H9 (cell line): Measurements from ENCODE around the gene TERT. TPM values are rescaled to one million over a fixed set of nuclear protein-coding genes. Genes with fewer than 3 reads are reported as not detected.

ENCODE experiments used
- DNase-seq: peaks from one replicate; pipeline ENCODE4 v3.0.0-alpha.2; 2017
- H2AFZ ChIP-seq: one replicate; pipeline ENCODE4 v1.6.1; 2013; ENCODE audit warnings: mild to moderate bottlenecking, low read length, control low read depth, moderate library complexity
- H2AK5ac ChIP-seq: 2 replicates; pipeline ENCODE4 v1.6.1; 2013; ENCODE audit warnings: low read length, control low read depth, mixed read lengths; ENCODE audit not compliant: insufficient read length
- H2BK120ac ChIP-seq: one replicate; pipeline ENCODE4 v1.6.1; 2013; ENCODE audit warnings: low read depth, mild to moderate bottlenecking, low read length, control low read depth, inconsistent platforms; ENCODE audit not compliant: poor library complexity, severe bottlenecking
- H2BK12ac ChIP-seq: 2 replicates; pipeline ENCODE4 v1.6.1; 2013; ENCODE audit warnings: low read length, control low read depth, mixed read lengths, low read depth; ENCODE audit not compliant: insufficient read length
- H2BK15ac ChIP-seq: 2 replicates; pipeline ENCODE4 v1.6.1; 2013; ENCODE audit warnings: low read depth, low read length, control low read depth
- H2BK20ac ChIP-seq: one replicate; pipeline ENCODE4 v1.6.1; 2013; ENCODE audit warnings: low read depth, mild to moderate bottlenecking, low read length, control low read depth, inconsistent platforms; ENCODE audit not compliant: poor library complexity, severe bottlenecking
- H2BK5ac ChIP-seq: 2 replicates; pipeline ENCODE4 v1.6.1; 2013; ENCODE audit warnings: low read length, control low read depth, mixed read lengths; ENCODE audit not compliant: insufficient read length
- H3K14ac ChIP-seq: 2 replicates; pipeline ENCODE4 v1.6.1; 2013; ENCODE audit warnings: low read length, control low read depth; ENCODE audit not compliant: insufficient read depth
- H3K18ac ChIP-seq: 2 replicates; pipeline ENCODE4 v1.6.1; 2013; ENCODE audit warnings: low read depth, mild to moderate bottlenecking, mixed read lengths, low read length, control low read depth; ENCODE audit not compliant: insufficient read length
- H3K23ac ChIP-seq: 2 replicates; pipeline ENCODE4 v1.6.1; 2013; ENCODE audit warnings: low read length, control low read depth, mixed read lengths, low read depth; ENCODE audit not compliant: insufficient read length
- H3K23me2 ChIP-seq: 2 replicates; pipeline ENCODE4 v1.6.1; 2013; ENCODE audit warnings: low read depth, mild to moderate bottlenecking, mixed read lengths, low read length, control low read depth; ENCODE audit not compliant: insufficient read length, poor library complexity, severe bottlenecking
- H3K27ac ChIP-seq: 2 replicates; pipeline ENCODE4 v1.5.1; 2013; ENCODE audit warnings: low read length, control low read depth, mixed read lengths, low read depth; ENCODE audit not compliant: insufficient read length
- H3K27me3 ChIP-seq: 2 replicates; pipeline ENCODE4 v1.6.1; 2013; ENCODE audit warnings: low read length, control low read depth, inconsistent platforms; ENCODE audit not compliant: insufficient read depth
- H3K4ac ChIP-seq: 2 replicates; pipeline ENCODE4 v1.6.1; 2013; ENCODE audit warnings: low read depth, mild to moderate bottlenecking, control low read depth, inconsistent platforms, low read length, moderate library complexity
- H3K4me1 ChIP-seq: 2 replicates; pipeline ENCODE4 v1.6.1; 2013; ENCODE audit warnings: low read length, control low read depth, inconsistent platforms; ENCODE audit not compliant: insufficient read depth
- H3K4me2 ChIP-seq: 2 replicates; pipeline ENCODE4 v1.6.1; 2013; ENCODE audit warnings: low read length, control low read depth, mixed read lengths; ENCODE audit not compliant: insufficient read length, insufficient read depth
- H3K56ac ChIP-seq: 2 replicates; pipeline ENCODE4 v1.6.1; 2013; ENCODE audit warnings: low read depth, mild to moderate bottlenecking, mixed read lengths, low read length, control low read depth; ENCODE audit not compliant: insufficient read length
- H3K79me1 ChIP-seq: 2 replicates; pipeline ENCODE4 v1.6.1; 2013; ENCODE audit warnings: low read depth, mild to moderate bottlenecking, moderate library complexity, low read length, control low read depth, inconsistent platforms; ENCODE audit not compliant: insufficient read depth, poor library complexity, severe bottlenecking
- H3K79me2 ChIP-seq: 2 replicates; pipeline ENCODE4 v1.6.1; 2013; ENCODE audit warnings: low read length, control low read depth, inconsistent platforms; ENCODE audit not compliant: insufficient read depth
- H3K9ac ChIP-seq: 2 replicates; pipeline ENCODE4 v1.6.1; 2013; ENCODE audit warnings: low read length, control low read depth, mixed read lengths; ENCODE audit not compliant: insufficient read length; ENCODE audit errors: extremely low read depth
- H3K9me3 ChIP-seq: one replicate; pipeline ENCODE4 v1.6.1; 2013; ENCODE audit warnings: low read depth, low read length, inconsistent platforms; ENCODE audit not compliant: control insufficient read depth
- H3T11ph ChIP-seq: one replicate; pipeline ENCODE4 v1.6.1; 2013; ENCODE audit warnings: mild to moderate bottlenecking, low read length, control low read depth, inconsistent platforms
- H4K20me1 ChIP-seq: one replicate; pipeline ENCODE4 v1.6.1; 2013; ENCODE audit not compliant: control insufficient read depth, insufficient read length, insufficient read depth
- H4K5ac ChIP-seq: 2 replicates; pipeline ENCODE4 v1.6.1; 2013; ENCODE audit warnings: low read depth, mild to moderate bottlenecking, mixed read lengths, low read length, control low read depth; ENCODE audit not compliant: insufficient read length
- H4K8ac ChIP-seq: replicated peaks from 2 replicates; pipeline ENCODE4 v1.6.1; 2013; ENCODE audit warnings: low read length, control low read depth, mixed read lengths, low read depth; ENCODE audit not compliant: insufficient read length
- H4K91ac ChIP-seq: 2 replicates; pipeline ENCODE4 v1.6.1; 2013; ENCODE audit warnings: low read depth, mild to moderate bottlenecking, moderate library complexity, mixed read lengths, low read length, control low read depth; ENCODE audit not compliant: insufficient read length
- H3K27ac Mint-ChIP-seq, 3 experiments: 2 replicates in 2 of 3; 3 replicates in 1 of 3; pipeline ENCODE4 v1.8.0; 2020 to 2021; ENCODE audit warnings: mixed read lengths in 3 of 3, mild to moderate bottlenecking in 1 of 3, moderate library complexity in 1 of 3
- H3K27me3 Mint-ChIP-seq: 2 replicates; pipeline ENCODE4 v1.8.0; 2021; ENCODE audit warnings: low read depth, mild to moderate bottlenecking, moderate library complexity, mixed read lengths
- H3K36me3 Mint-ChIP-seq, 3 experiments: 2 replicates in 2 of 3; 3 replicates in 1 of 3; pipeline ENCODE4 v1.8.0; 2020 to 2021; ENCODE audit warnings: low read depth in 3 of 3, mixed read lengths in 3 of 3; ENCODE audit not compliant: insufficient read depth in 1 of 3
- H3K4me1 Mint-ChIP-seq, 2 experiments: 2 replicates each; pipeline ENCODE4 v1.8.0; 2020; ENCODE audit warnings: mixed read lengths in 2 of 2
- H3K4me3 Mint-ChIP-seq, 2 experiments: 2 replicates in 1 of 2; 3 replicates in 1 of 2; pipeline ENCODE4 v1.8.0; 2020 to 2021; ENCODE audit warnings: mild to moderate bottlenecking in 2 of 2, mixed read lengths in 2 of 2, moderate library complexity in 1 of 2
- H3K9me3 Mint-ChIP-seq, 2 experiments: 2 replicates in 1 of 2; 3 replicates in 1 of 2; pipeline ENCODE4 v1.8.0; 2020; ENCODE audit warnings: mild to moderate bottlenecking in 2 of 2, mixed read lengths in 2 of 2, moderate library complexity in 1 of 2
- WGBS: extraction: QIAGEN DNeasy Blood & Tissue Kit; methylation state at CpG from one replicate; pipeline ENCODE4 v1.1.7; 2013; ENCODE audit warnings: missing lambda C conversion rate, low lambda C conversion rate, mixed read lengths; ENCODE audit not compliant: insufficient read length; ENCODE audit errors: extremely low coverage; 5-methylcytosine and 5-hydroxymethylcytosine counted together
- total RNA-seq: library from RNA; stranded (reverse); gene quantifications from 2 replicates; pipeline ENCODE4 v1.2.1, GENCODE V29; 2021
- TF ChIP-seq, protein P1 (sequence below): fragments of 200-600 bp; sonication (generic); conservative IDR thresholded peaks from 3 replicates; pipeline ENCODE4 v1.8.0; 2021; ENCODE audit warnings: antibody characterized with exemption, mild to moderate bottlenecking

TERT gene
- total RNA-seq, 1 experiment from 2014 or later: 15.5 TPM

- Histone ChIP-seq H4K20me1 (peaks cover 4% of the 10 kb centered on the region), H3K23me2 (no peaks in the 10 kb centered on the region), H3K56ac (no peak overlapping the region), H3K79me1 (no peaks in the 10 kb centered on the region), H2BK120ac (no peak overlapping the region), H2BK12ac (no peak overlapping the region), H3K23ac (no peak overlapping the region), H3K18ac (no peak overlapping the region), H3K9ac (no peak overlapping the region), H4K8ac (no peak overlapping the region), H3K9me3 (no peaks in the 10 kb centered on the region), H2AFZ (no peak overlapping the region), H4K5ac (no peak overlapping the region), H2AK5ac (no peak overlapping the region), H3K27ac (no peak overlapping the region), H2BK20ac (no peak overlapping the region), H3K27me3 (no peaks in the 10 kb centered on the region), H3K4ac (no peak overlapping the region), H3T11ph (no peak overlapping the region), H3K4me2 (no peak overlapping the region), H2BK15ac (no peak overlapping the region), H3K79me2 (peaks cover 5% of the 10 kb centered on the region; the same call in 1 of the 2 replicates), H3K4me1 (no peaks in the 10 kb centered on the region), H2BK5ac (no peak overlapping the region), H3K14ac (no peak overlapping the region), H4K91ac (no peak overlapping the region)
- DNase-seq: no peak
- no peaks in the 10 kb centered on the region for H3K27me3 Mint-ChIP-seq
- H3K9me3 Mint-ChIP-seq: no peaks in the 10 kb centered on the region; a peak in 1 of 5 replicates
- H3K36me3 Mint-ChIP-seq: peaks cover 15 to 20% (median 18%) of the 10 kb centered on the region in 3 experiments
- no peaks in the 10 kb centered on the region for H3K4me1 Mint-ChIP-seq
- no peak overlapping the region; a peak in 1 of 7 replicates for H3K27ac Mint-ChIP-seq
- TF ChIP-seq, protein P1, sequence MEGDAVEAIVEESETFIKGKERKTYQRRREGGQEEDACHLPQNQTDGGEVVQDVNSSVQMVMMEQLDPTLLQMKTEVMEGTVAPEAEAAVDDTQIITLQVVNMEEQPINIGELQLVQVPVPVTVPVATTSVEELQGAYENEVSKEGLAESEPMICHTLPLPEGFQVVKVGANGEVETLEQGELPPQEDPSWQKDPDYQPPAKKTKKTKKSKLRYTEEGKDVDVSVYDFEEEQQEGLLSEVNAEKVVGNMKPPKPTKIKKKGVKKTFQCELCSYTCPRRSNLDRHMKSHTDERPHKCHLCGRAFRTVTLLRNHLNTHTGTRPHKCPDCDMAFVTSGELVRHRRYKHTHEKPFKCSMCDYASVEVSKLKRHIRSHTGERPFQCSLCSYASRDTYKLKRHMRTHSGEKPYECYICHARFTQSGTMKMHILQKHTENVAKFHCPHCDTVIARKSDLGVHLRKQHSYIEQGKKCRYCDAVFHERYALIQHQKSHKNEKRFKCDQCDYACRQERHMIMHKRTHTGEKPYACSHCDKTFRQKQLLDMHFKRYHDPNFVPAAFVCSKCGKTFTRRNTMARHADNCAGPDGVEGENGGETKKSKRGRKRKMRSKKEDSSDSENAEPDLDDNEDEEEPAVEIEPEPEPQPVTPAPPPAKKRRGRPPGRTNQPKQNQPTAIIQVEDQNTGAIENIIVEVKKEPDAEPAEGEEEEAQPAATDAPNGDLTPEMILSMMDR: no peak
- no peak overlapping the region for H3K4me3 Mint-ChIP-seq
- no CpG with 5 or more reads among the region's 16 CpGs for WGBS
Observed at GRCh38 chr5:1281038-1281882, 13.6 kb downstream of the TERT start.
